ENCODE measurements around the gene DOK4. TPM values are rescaled to one million over a fixed set of nuclear protein-coding genes. Genes with fewer than 3 reads are reported as not detected.

DOK4 gene
- total RNA-seq, 1 experiment from 2014 or later = 13.1 TPM

DNA sequence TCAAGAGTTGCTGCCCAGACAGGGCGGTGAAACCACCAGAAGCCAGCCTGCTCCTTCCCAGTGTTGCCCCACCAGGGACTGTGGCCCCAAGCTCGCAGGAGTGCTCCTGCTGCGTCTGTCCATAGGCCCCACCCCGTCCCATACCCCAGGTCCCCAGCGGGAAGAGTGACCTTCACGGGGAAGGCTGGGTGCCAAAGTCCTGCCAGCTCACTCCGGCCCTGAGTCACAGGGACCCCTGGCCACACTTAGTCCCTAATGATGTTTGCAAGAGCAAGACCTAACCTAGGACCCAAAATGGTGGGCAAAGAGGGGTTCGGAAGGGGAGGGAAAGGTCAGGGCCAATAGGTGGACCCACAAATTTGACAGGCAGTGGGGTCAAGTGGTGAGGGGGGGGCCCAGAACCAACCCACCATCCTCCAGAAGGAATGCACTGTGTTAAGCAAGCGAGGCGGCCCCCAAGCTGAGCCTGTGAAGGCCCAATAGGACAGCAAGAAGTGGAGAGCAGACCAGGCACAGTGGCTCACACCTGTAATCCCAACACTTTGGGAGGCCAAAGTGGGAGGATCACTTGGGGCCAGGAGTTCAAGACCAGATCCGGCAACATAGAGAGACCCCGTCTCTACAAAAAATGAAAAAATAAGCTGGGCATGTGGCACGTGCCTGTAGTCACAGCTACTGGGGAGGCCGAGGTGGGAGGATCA, 3.3 kb downstream of the DOK4 start:
- Histone ChIP-seq H3K4me1 (ENCODE audit: insufficient read depth, low read length) (peaks cover 2% of the 10 kb centered on the region; the same call in 1 of the 2 replicates), H3K27me3 (ENCODE audit: insufficient read depth, low read length) (no peaks in the 10 kb centered on the region), H3K79me2 (ENCODE audit: insufficient read depth, low read length) (no peaks in the 10 kb centered on the region), H4K5ac (ENCODE audit: insufficient read length, low read depth, low read length) (no peak overlapping the region), H2BK12ac (ENCODE audit: insufficient read length, low read depth, low read length) (no peak overlapping the region), H2BK120ac (ENCODE audit: low read depth, low read length, poor library complexity, severe bottlenecking) (no peak overlapping the region), H3K14ac (ENCODE audit: insufficient read depth, low read length) (no peak overlapping the region), H4K20me1 (ENCODE audit: control insufficient read depth, insufficient read depth, insufficient read length) (no peaks in the 10 kb centered on the region), H3K4me2 (ENCODE audit: insufficient read depth, insufficient read length, low read length) (no peak overlapping the region), H2AK5ac (ENCODE audit: insufficient read length, low read length) (no peak overlapping the region), H3K18ac (ENCODE audit: insufficient read length, low read depth, low read length) (no peak overlapping the region), H3K23ac (ENCODE audit: insufficient read length, low read depth, low read length) (no peak overlapping the region), H2BK15ac (ENCODE audit: low read depth, low read length) (no peak overlapping the region), H3K9ac (ENCODE audit: extremely low read depth, insufficient read length, low read length) (no peak overlapping the region), H2BK5ac (ENCODE audit: insufficient read length, low read length) (no peak overlapping the region), H2BK20ac (ENCODE audit: low read depth, low read length, poor library complexity, severe bottlenecking) (no peak overlapping the region), H3K27ac (ENCODE audit: insufficient read length, low read depth, low read length) (no peak overlapping the region), H3K9me3 (ENCODE audit: control insufficient read depth, low read depth, low read length) (no peaks in the 10 kb centered on the region), H4K8ac (replicated peaks; ENCODE audit: insufficient read length, low read depth, low read length) (no peak overlapping the region), H2AFZ (ENCODE audit: low read length) (no peak overlapping the region), H3K23me2 (ENCODE audit: insufficient read length, low read depth, low read length, poor library complexity, severe bottlenecking) (peaks cover 22% of the 10 kb centered on the region), H4K91ac (ENCODE audit: insufficient read length, low read depth, low read length) (no peak overlapping the region), H3T11ph (ENCODE audit: low read length) (no peak overlapping the region), H3K56ac (ENCODE audit: insufficient read length, low read depth, low read length) (no peak overlapping the region), H3K79me1 (ENCODE audit: insufficient read depth, low read depth, low read length, poor library complexity, severe bottlenecking) (peaks cover 5% of the 10 kb centered on the region), H3K4ac (ENCODE audit: low read depth, low read length) (no peak overlapping the region)
- Mint-ChIP-seq H3K9me3 (no peaks in the 10 kb centered on the region), H3K4me1 (peaks cover 34 to 54% of the 10 kb centered on the region in 2 experiments), H3K27ac (no peak overlapping the region), H3K27me3 (ENCODE audit: low read depth) (peaks cover 33% of the 10 kb centered on the region), H3K36me3 (ENCODE audit: insufficient read depth in 1 of 3, low read depth in 3 of 3) (peaks cover 0 to 3% (median 2%) of the 10 kb centered on the region in 3 experiments; a peak in 2 of 7 replicates), H3K4me3 (no peak overlapping the region)
- WGBS (ENCODE audit: extremely low coverage, insufficient read length, low lambda C conversion rate) = no CpG with 5 or more reads among the region's 14 CpGs
- DNase-seq = no peak
- TF ChIP-seq, protein P1, sequence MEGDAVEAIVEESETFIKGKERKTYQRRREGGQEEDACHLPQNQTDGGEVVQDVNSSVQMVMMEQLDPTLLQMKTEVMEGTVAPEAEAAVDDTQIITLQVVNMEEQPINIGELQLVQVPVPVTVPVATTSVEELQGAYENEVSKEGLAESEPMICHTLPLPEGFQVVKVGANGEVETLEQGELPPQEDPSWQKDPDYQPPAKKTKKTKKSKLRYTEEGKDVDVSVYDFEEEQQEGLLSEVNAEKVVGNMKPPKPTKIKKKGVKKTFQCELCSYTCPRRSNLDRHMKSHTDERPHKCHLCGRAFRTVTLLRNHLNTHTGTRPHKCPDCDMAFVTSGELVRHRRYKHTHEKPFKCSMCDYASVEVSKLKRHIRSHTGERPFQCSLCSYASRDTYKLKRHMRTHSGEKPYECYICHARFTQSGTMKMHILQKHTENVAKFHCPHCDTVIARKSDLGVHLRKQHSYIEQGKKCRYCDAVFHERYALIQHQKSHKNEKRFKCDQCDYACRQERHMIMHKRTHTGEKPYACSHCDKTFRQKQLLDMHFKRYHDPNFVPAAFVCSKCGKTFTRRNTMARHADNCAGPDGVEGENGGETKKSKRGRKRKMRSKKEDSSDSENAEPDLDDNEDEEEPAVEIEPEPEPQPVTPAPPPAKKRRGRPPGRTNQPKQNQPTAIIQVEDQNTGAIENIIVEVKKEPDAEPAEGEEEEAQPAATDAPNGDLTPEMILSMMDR (conservative IDR thresholded peaks at IDR 0.05) = no peak

All from H9 (cell line).